ENCODE results near the gene PIK3AP1.

PIK3AP1 gene

DNA sequence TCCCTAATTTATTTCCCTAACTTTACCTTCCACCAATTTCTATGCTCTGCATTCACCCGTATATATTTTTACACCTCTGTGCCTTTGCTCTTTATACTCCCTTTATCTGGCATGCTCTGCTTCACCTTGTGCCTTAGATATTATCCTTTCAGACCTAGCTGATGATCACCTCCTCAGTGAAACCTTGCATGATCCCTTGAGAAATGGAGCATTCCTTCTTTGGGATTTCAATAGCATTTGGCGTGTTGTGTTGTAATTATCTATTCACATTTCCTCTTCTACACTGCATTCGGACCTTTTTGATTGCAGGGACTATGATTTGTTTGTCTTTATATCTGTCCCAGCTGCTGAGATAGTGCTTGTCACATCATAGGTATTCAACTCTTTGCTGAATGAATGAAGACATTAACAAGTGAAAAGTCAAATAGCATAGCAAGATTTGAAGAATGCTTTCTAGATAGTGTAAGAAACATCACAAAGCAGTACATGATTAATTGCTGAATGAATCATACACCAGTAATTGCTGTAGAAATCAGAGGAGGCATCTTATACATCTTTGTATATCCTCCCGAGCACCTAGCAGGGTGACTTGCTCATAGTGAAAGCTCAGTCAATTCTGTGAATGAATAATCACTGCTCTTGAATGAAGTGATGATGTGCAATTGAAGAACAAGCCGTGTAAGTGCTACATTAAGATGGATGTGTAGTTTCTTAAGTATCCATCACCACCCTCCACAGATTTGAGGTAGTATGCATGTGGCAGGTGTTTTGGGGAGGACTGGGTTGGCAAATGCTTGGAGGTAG, 131.5 kb downstream of the PIK3AP1 start:
- H3K4me3 ChIP-seq (ENCODE audit: low read length) = no peak overlapping the region
- TF ChIP-seq, protein P1, sequence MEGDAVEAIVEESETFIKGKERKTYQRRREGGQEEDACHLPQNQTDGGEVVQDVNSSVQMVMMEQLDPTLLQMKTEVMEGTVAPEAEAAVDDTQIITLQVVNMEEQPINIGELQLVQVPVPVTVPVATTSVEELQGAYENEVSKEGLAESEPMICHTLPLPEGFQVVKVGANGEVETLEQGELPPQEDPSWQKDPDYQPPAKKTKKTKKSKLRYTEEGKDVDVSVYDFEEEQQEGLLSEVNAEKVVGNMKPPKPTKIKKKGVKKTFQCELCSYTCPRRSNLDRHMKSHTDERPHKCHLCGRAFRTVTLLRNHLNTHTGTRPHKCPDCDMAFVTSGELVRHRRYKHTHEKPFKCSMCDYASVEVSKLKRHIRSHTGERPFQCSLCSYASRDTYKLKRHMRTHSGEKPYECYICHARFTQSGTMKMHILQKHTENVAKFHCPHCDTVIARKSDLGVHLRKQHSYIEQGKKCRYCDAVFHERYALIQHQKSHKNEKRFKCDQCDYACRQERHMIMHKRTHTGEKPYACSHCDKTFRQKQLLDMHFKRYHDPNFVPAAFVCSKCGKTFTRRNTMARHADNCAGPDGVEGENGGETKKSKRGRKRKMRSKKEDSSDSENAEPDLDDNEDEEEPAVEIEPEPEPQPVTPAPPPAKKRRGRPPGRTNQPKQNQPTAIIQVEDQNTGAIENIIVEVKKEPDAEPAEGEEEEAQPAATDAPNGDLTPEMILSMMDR (IDR thresholded peaks at IDR 0.05; ENCODE audit: insufficient read depth, low read depth, low read length, missing control alignments) = no peak
- peak; percentile 85 for DNase-seq (ENCODE audit: low read depth)

DNA sequence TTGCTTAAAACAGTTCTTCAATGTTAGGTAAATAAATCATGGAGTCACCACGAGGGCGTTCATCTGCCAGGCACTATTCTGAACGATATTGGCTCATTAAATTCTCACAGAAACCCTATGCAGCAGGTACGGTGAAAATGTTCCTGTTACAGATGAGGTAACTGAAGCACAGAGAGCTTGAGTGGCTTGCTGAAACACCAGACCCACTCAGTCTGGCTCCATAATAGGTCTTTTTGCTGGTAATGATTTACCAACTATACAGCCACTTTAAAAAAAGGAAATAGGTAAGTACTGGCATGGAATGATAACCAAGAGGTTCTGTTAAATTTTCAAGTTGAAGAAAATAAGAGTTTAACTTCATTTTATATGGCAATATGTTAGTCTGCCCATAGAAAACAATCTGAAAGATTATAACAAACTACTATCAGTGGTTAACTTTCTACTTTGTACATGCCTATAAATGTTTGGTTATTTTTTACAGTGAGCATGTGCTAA, 132.2 kb downstream of the PIK3AP1 start:
- no peak for DNase-seq (ENCODE audit: low read depth)
- TF ChIP-seq, protein P1 (IDR thresholded peaks at IDR 0.05; ENCODE audit: insufficient read depth, low read depth, low read length, missing control alignments) = no peak
- H3K4me3 ChIP-seq (ENCODE audit: low read length) = peak overlapping the region; percentile 63

DNA sequence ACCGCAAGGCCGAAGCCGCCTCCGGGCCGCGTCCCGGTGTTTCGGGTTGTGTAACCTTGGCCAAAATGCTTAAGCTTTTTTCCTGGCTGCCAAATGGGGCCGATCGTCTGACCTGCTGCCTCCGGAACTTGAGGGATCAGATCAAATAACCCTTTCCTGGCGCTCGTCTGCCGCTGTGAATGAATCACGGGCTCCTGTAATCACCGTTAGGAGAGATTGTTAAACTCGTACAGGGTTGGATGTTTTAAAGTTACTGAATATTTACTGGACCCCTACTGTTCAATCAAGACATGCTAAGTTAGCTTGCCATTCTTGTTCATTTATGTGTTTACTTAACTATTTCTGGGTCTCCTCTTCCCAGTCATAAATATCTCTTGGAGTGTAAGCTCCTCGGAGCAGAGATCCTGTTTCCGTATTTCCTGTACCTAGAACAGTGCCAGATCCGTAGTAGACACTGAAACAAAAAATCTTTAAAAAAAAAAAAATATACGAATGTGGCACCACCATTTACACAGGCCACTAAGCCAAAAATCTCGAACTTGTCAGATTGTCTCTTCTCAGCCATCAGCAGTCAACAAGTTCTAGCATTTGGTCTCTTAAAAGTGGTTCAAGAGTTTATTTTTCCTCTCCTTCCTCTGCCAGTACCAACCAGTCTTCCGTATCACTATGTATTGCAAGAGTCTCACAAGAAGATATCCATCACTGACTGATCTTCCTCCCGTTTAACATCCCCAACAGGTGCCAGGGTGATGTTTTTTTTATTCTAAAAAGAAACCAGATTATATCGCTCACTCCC, 132.9 kb downstream of the PIK3AP1 start:
- peak overlapping the region; percentile 63 for H3K4me3 ChIP-seq (ENCODE audit: low read length)
- DNase-seq (ENCODE audit: low read depth) = peak; percentile 69
- TF ChIP-seq, protein P1 (IDR thresholded peaks at IDR 0.05; ENCODE audit: insufficient read depth, low read depth, low read length, missing control alignments) = no peak

DNA sequence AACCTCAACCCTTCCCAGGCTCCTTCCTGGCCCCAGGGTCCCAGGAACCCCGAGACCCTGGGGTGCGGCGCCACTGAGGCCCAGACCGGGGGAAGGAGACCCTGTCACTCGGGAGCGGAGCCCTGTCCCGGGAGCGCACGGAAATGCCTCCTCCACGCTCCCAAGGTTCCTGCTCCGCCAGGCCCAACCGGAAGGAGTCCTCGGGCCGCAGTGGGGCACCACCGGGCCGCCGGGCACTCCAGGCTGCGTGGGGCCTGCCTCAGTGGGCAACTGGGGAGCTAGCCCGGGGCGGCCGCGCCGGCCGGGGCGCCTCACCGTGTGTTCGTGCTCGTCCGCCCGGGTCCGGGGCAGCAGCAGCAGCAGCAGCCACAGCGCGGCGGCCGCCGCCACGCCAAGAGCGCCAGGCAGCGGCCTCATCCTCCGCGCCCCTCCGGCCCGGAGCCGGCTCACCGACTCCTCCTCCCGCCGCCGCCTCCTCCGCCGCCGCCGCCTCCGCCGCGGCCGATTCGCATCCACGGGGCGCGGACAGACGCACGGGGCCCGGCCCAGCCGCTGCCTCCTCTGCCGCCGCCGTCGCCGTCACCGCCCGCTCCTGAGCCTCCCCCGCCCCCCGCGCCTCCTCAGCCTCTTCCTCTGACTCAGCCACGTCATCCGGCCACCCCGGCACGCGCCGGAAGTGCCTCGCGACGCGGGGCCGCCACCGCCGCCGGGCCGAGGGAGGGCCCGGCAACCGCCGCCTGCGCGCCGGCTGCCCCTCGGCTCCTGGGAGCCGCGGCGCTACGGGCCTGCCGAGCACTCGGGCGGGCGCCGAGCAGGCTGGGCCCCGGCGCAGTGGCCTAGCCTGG, 133.7 kb downstream of the PIK3AP1 start, which contains the start of gene TM9SF3:
Gene TM9SF3 (minus strand): TSS at position 594 of the 845 bp plus-strand sequence. CDS start 177 bp downstream, at position 417.
- peak; percentile 89 for DNase-seq (ENCODE audit: low read depth)
- TF ChIP-seq, protein P1 (IDR thresholded peaks at IDR 0.05; ENCODE audit: insufficient read depth, low read depth, low read length, missing control alignments) = no peak
- peak within 1 kb of the TSS; percentile 86 for H3K4me3 ChIP-seq (ENCODE audit: low read length)

DNA sequence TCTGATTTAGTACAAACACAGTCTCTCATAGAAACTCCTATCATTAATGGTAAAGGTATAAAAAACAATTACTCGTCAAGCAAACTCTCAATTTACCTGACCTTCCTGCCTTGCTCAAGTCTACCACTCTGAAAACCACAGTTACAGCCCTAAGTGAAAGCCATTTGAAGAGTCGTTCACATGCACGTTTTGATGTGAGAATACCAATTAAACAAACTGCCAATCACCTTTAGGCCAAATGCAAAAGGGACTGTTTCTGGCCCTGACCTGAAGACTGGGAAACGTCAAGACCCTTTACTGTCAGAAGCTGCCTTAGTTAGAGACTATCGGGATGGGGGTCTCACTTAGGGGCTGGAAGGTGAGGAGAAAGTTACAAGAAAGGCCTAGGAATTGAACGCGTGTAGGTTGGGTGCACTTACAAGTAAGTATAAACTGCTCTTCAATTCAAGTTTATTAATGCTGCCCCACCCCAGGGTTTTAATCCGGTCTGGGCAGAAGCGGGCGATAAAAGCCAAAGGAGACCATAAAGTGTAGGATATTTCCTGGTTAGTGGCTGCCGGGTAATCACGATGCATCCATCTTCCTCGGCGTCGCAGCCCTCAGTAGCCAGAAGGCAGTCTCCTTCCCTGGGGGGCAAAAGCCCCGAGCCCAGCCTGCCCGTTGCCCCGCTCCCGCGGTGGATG, 134.4 kb downstream of the PIK3AP1 start:
- DNase-seq (ENCODE audit: low read depth) = peak; percentile 29
- TF ChIP-seq, protein P1 (IDR thresholded peaks at IDR 0.05; ENCODE audit: insufficient read depth, low read depth, low read length, missing control alignments) = no peak
- peak overlapping the region; percentile 86 for H3K4me3 ChIP-seq (ENCODE audit: low read length)

DNA sequence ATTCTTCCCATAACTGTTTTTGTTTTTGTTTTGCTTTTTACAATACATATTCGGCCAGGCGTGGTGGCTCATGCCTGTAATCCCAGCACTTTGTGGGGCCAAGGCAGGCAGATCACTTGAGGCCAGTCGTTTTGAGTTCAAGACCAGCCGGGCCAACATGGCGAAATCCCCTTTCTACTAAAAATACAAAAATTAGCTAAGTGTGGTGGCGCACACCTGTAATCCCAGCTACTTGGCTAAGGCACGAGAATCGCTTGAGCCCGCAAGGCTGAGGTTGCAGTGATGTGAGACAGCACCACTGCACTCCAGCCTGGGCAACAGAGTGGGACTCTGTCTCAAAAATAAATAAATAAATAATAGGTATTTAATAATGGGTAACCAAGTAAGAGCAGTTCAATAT, 135.8 kb downstream of the PIK3AP1 start:
- DNase-seq (ENCODE audit: low read depth) = no peak
- TF ChIP-seq, protein P1 (IDR thresholded peaks at IDR 0.05; ENCODE audit: insufficient read depth, low read depth, low read length, missing control alignments) = no peak
- no peak overlapping the region for H3K4me3 ChIP-seq (ENCODE audit: low read length)
